Colonic mucosa (tissue), 4 donors: ENCODE data around the gene ELMO1. TPM values are rescaled to one million over a fixed set of nuclear protein-coding genes. Genes with fewer than 3 reads are reported as not detected.
"Not testable (repeated sequence)": the region's sequence is repeated elsewhere in the genome, so short reads cannot be mapped to it uniquely, and the experiment has no call there.

Experiments used
- DNase-seq: peaks from one replicate; pipeline ENCODE4 v3.0.0-alpha.2; 2020
- H3K27ac ChIP-seq: fragments of 200-600 bp; one replicate; pipeline ENCODE4 v1.8.0; 2021
- H3K27me3 ChIP-seq: fragments of 200-600 bp; one replicate; pipeline ENCODE4 v1.8.0; 2021
- H3K36me3 ChIP-seq: fragments of 200-600 bp; one replicate; pipeline ENCODE4 v1.8.0; 2021
- H3K4me1 ChIP-seq: fragments of 200-600 bp; one replicate; pipeline ENCODE4 v1.8.0; 2021; ENCODE audit warnings: mild to moderate bottlenecking
- H3K4me3 ChIP-seq: fragments of 200-600 bp; one replicate; pipeline ENCODE4 v1.8.0; 2021
- H3K9ac ChIP-seq, 2 donors: one replicate each; pipeline ENCODE4 v1.7.0; 2013; ENCODE audit warnings: control low read depth in 2 of 2, low read depth in 2 of 2, low read length in 2 of 2
- H3K9me3 ChIP-seq: fragments of 200-600 bp; one replicate; pipeline ENCODE4 v1.8.0; 2021
- CTCF ChIP-seq: fragments of 200-600 bp; IDR thresholded peaks from one replicate; pipeline ENCODE4 v1.8.0; 2022; ENCODE audit warnings: antibody characterized with exemption, mild to moderate bottlenecking
- intact Hi-C: fragments of 100-400 bp; cut with DNase I; formaldehyde crosslinking; loops from one replicate; pipeline ENCODE4 v1.14.1; 2022
- total RNA-seq, 2 donors: library from RNA; stranded (reverse); fragmentation: NEBNext Ultra II Directional in 1 of 2; extraction: Animal tissue kit (Norgen Biotek cat#: 25700) in 1 of 2; gene quantifications; one replicate each; pipeline ENCODE4 v1.2.1, GENCODE V29; 2021
- donor health status: healthy.
- donor health status: DM: no; HTN: no; CAD: no.
- donor health status: DM: no; HTN: no; CAD: no.

Gene ELMO1
- total RNA-seq, 2 donors from 2014 or later, result 4.2 to 4.7 TPM

GRCh38 chr7:36982766-36983165, 465.9 kb downstream of the ELMO1 start:
- H3K27me3 ChIP-seq, result no peaks in the 10 kb centered on the region
- intact Hi-C loops, result loop anchor here (10.0 kb wide), 1 partner anchor 498 kb away; no protein-coding TSS in a partner anchor
- H3K9ac ChIP-seq, result no peak overlapping the region
- H3K4me1 ChIP-seq, result no peaks in the 10 kb centered on the region
- TF ChIP-seq CTCF, result no peak
- H3K36me3 ChIP-seq, result no peaks in the 10 kb centered on the region
- no peak overlapping the region for H3K27ac ChIP-seq
- no peaks in the 10 kb centered on the region for H3K9me3 ChIP-seq
- H3K4me3 ChIP-seq, result no peak overlapping the region
- no peak for DNase-seq

- Histone ChIP-seq H3K9ac (no peak overlapping the region), H3K4me3 (no peak overlapping the region), H3K27me3 (no peaks in the 10 kb centered on the region), H3K4me1 (no peaks in the 10 kb centered on the region), H3K27ac (no peak overlapping the region), H3K9me3 (no peaks in the 10 kb centered on the region), H3K36me3 (no peaks in the 10 kb centered on the region)
- intact Hi-C loops, result loop anchor here (10.0 kb wide), 1 partner anchor 495 kb away; no protein-coding TSS in a partner anchor
- no peak for TF ChIP-seq CTCF
- DNase-seq, result no peak
These were observed 468.8 kb downstream of the ELMO1 start for GRCh38 chr7:36979810-36980248.

GRCh38 chr7:36978461-36978860, 470.2 kb downstream of the ELMO1 start:
- no peaks in the 10 kb centered on the region for H3K9me3 ChIP-seq
- no peak overlapping the region for H3K27ac ChIP-seq
- no peak for TF ChIP-seq CTCF
- H3K4me3 ChIP-seq, result no peak overlapping the region
- no peak overlapping the region for H3K9ac ChIP-seq
- DNase-seq, result no peak
- no peaks in the 10 kb centered on the region for H3K36me3 ChIP-seq
- no peaks in the 10 kb centered on the region for H3K27me3 ChIP-seq
- no peaks in the 10 kb centered on the region for H3K4me1 ChIP-seq
- intact Hi-C loops, result no loop called here

GRCh38 chr7:36977878-36978277, 470.8 kb downstream of the ELMO1 start:
- H3K9ac ChIP-seq, result no peak overlapping the region

DNA sequence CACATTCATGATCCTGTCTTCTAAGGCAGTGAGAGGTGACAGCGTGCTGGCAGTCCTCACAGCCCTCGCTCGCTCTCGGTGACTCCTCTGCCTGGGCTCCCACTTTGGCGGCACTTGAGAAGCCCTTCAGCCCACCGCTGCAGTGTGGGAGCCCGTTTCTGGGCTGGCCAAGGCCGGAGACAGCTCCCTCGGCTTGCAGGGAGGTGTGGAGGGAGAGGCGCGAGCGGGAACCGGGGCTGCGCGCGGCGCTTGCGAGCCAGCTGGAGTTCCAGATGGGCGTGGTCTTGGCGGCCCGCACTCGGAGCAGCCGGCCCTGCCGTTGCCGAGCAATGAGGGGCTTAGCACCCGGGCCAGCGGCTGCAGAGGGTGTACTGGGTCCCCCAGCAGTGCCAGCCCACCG, 475.1 kb downstream of the ELMO1 start:
- H3K27ac ChIP-seq, H3K4me1 ChIP-seq, H3K36me3 ChIP-seq, DNase-seq, H3K27me3 ChIP-seq, H3K9me3 ChIP-seq, intact Hi-C loops, H3K4me3 ChIP-seq, H3K9ac ChIP-seq: not testable (repeated sequence)

More at GRCh38 chr7:36977878-36978277, 470.8 kb downstream of the ELMO1 start:
- DNase-seq, result no peak
- no peak for TF ChIP-seq CTCF
- intact Hi-C loops, result no loop called here
- Histone ChIP-seq H3K4me1 (no peaks in the 10 kb centered on the region), H3K4me3 (no peak overlapping the region), H3K9me3 (no peaks in the 10 kb centered on the region), H3K27me3 (no peaks in the 10 kb centered on the region), H3K36me3 (no peaks in the 10 kb centered on the region), H3K27ac (no peak overlapping the region)

DNA sequence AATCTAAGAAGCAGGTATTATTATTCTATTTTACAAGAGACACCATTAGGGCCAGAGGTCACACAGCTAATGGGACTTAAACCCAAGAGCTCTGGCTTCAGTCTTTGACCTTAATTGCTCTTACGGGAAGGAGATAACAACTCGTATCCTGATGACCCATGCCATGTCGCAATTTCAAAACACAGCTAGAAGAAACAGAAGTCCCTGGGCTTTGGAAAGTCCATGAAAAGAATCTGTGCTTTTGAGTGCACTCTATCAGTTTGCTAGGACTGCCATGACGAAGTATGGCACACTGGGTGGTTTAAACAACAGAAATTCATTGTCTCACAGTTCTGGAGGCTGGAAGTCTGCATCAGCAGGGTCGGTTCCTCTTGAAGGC, 476.5 kb downstream of the ELMO1 start:
- no peak overlapping the region for H3K4me3 ChIP-seq
- no peak overlapping the region for H3K9ac ChIP-seq
- intact Hi-C loops, result no loop called here
- no peak overlapping the region for H3K27ac ChIP-seq
- H3K9me3 ChIP-seq, result no peaks in the 10 kb centered on the region
- H3K4me1 ChIP-seq, result no peaks in the 10 kb centered on the region
- H3K27me3 ChIP-seq, result no peaks in the 10 kb centered on the region
- TF ChIP-seq CTCF, result no peak
- no peaks in the 10 kb centered on the region for H3K36me3 ChIP-seq
- no peak for DNase-seq
